HEK293T (cell line): ENCODE results near the gene CDHR2.

Experiments
- CTCF ChIA-PET: fragments of 350-600 bp; formaldehyde crosslinking; extraction: SDS; loops from one replicate; lab custom pipeline; 2021; ENCODE audit warnings: antibody characterized with exemption, inconsistent platforms; lab: Yijun Ruan, JAX
- POLR2A ChIA-PET: fragments of 350-600 bp; formaldehyde crosslinking; extraction: SDS; loops from one replicate; lab custom pipeline; 2020; ENCODE audit warnings: antibody characterized with exemption, inconsistent platforms; lab: Yijun Ruan, JAX
- DNase-seq: peaks from one replicate; pipeline ENCODE4 v3.0.0; 2012; ENCODE audit warnings: mixed read lengths; ENCODE audit errors: extremely low spot score
- ARNT ChIP-seq: fragments of 450-650 bp; IDR thresholded peaks from 2 replicates; pipeline ENCODE4 v1.6.1; 2017; ENCODE audit warnings: mild to moderate bottlenecking
- BHLHE40 ChIP-seq: fragments of 450-650 bp; IDR thresholded peaks from 2 replicates; pipeline ENCODE4 v1.6.1; 2016; ENCODE audit warnings: mild to moderate bottlenecking, moderate library complexity, borderline replicate concordance
- CTBP1 ChIP-seq: fragments of 450-650 bp; IDR thresholded peaks from 2 replicates; pipeline ENCODE4 v1.6.1; 2016; ENCODE audit warnings: borderline replicate concordance
- ELF4 ChIP-seq: fragments of 450-650 bp; IDR thresholded peaks from 2 replicates; pipeline ENCODE4 v1.6.1; 2017; ENCODE audit warnings: antibody characterized with exemption
- FOXA1 ChIP-seq: fragments of 450-650 bp; IDR thresholded peaks from 2 replicates; pipeline ENCODE4 v1.6.1; 2016; ENCODE audit warnings: mild to moderate bottlenecking
- FOXK2 ChIP-seq: fragments of 450-650 bp; IDR thresholded peaks from 2 replicates; pipeline ENCODE4 v1.6.1; 2016; ENCODE audit warnings: mild to moderate bottlenecking
- FOXM1 ChIP-seq: fragments of 450-650 bp; IDR thresholded peaks from 2 replicates; pipeline ENCODE4 v1.6.1; 2017; ENCODE audit warnings: mild to moderate bottlenecking, borderline replicate concordance
- HDGF ChIP-seq: fragments of 450-650 bp; IDR thresholded peaks from 2 replicates; pipeline ENCODE4 v1.6.1; 2017; ENCODE audit warnings: antibody characterized with exemption, borderline replicate concordance
- L3MBTL2 ChIP-seq: fragments of 450-650 bp; conservative IDR thresholded peaks from 2 replicates; pipeline ENCODE4 v1.6.1; 2016; ENCODE audit warnings: mild to moderate bottlenecking
- LEF1 ChIP-seq: fragments of 450-650 bp; IDR thresholded peaks from 2 replicates; pipeline ENCODE4 v1.6.1; 2017; ENCODE audit warnings: mild to moderate bottlenecking, borderline replicate concordance
- NFRKB ChIP-seq: fragments of 450-650 bp; IDR thresholded peaks from 2 replicates; pipeline ENCODE4 v1.6.1; 2016; ENCODE audit warnings: mild to moderate bottlenecking, moderate library complexity
- SP1 ChIP-seq: fragments of 450-650 bp; IDR thresholded peaks from 2 replicates; pipeline ENCODE4 v1.6.1; 2017
- SUZ12 ChIP-seq: fragments of 450-650 bp; IDR thresholded peaks from 2 replicates; pipeline ENCODE4 v1.6.1; 2016; ENCODE audit warnings: mild to moderate bottlenecking
- TARDBP ChIP-seq: fragments of 450-650 bp; IDR thresholded peaks from 2 replicates; pipeline ENCODE4 v1.6.1; 2016
- ZNF384 ChIP-seq: fragments of 450-650 bp; IDR thresholded peaks from 2 replicates; pipeline ENCODE4 v1.6.1; 2016
- TF ChIP-seq, protein P1 (sequence below): fragments of 450-650 bp; IDR thresholded peaks from 2 replicates; pipeline ENCODE4 v1.6.1; 2016

CDHR2 gene, protein sequence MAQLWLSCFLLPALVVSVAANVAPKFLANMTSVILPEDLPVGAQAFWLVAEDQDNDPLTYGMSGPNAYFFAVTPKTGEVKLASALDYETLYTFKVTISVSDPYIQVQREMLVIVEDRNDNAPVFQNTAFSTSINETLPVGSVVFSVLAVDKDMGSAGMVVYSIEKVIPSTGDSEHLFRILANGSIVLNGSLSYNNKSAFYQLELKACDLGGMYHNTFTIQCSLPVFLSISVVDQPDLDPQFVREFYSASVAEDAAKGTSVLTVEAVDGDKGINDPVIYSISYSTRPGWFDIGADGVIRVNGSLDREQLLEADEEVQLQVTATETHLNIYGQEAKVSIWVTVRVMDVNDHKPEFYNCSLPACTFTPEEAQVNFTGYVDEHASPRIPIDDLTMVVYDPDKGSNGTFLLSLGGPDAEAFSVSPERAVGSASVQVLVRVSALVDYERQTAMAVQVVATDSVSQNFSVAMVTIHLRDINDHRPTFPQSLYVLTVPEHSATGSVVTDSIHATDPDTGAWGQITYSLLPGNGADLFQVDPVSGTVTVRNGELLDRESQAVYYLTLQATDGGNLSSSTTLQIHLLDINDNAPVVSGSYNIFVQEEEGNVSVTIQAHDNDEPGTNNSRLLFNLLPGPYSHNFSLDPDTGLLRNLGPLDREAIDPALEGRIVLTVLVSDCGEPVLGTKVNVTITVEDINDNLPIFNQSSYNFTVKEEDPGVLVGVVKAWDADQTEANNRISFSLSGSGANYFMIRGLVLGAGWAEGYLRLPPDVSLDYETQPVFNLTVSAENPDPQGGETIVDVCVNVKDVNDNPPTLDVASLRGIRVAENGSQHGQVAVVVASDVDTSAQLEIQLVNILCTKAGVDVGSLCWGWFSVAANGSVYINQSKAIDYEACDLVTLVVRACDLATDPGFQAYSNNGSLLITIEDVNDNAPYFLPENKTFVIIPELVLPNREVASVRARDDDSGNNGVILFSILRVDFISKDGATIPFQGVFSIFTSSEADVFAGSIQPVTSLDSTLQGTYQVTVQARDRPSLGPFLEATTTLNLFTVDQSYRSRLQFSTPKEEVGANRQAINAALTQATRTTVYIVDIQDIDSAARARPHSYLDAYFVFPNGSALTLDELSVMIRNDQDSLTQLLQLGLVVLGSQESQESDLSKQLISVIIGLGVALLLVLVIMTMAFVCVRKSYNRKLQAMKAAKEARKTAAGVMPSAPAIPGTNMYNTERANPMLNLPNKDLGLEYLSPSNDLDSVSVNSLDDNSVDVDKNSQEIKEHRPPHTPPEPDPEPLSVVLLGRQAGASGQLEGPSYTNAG (N-terminal part only)

DNA sequence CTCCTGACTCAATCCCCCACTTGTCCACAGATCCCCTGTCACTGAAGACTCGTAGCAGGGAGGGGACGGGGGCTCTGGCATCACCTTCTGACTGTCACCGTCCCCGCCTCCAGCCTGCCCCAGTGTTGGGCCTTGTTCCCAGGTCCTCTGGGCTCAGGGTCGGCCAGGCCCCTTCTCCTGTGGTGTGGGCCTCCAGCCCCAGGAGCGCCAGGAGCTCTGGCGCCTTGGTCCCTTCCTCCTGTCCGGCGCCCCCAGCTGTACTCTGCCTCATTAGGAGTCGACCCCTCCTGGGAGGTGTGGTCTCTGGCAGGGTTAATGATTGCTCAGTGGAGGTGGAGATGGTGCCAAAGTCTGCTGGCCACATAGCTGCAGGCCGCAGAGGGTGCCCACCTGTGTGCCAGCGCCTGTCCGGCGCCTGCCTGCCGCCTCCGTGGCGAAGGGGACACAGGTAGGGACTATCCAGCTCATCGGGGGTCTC is at the start of gene CDHR2:
Gene CDHR2, plus strand, starts transcription at position 376 of the 478 bp plus-strand sequence. CDS start 16,011 bp downstream, outside the sequence.
- POLR2A ChIA-PET = interaction anchor here (1.2 kb wide), 1 partner anchor 11 kb away, joined by 4 read pairs; the partner anchor contains the start of gene RNF44
- no peak for TF ChIP-seq CTBP1
- TF ChIP-seq, protein P1, sequence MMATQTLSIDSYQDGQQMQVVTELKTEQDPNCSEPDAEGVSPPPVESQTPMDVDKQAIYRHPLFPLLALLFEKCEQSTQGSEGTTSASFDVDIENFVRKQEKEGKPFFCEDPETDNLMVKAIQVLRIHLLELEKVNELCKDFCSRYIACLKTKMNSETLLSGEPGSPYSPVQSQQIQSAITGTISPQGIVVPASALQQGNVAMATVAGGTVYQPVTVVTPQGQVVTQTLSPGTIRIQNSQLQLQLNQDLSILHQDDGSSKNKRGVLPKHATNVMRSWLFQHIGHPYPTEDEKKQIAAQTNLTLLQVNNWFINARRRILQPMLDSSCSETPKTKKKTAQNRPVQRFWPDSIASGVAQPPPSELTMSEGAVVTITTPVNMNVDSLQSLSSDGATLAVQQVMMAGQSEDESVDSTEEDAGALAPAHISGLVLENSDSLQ = no peak
- TF ChIP-seq LEF1 = no peak
- no peak for TF ChIP-seq ELF4
- no peak for TF ChIP-seq FOXA1
- no peak for TF ChIP-seq ZNF384
- no peak for TF ChIP-seq HDGF
- no peak for TF ChIP-seq FOXM1
- no peak for TF ChIP-seq TARDBP
- no peak for TF ChIP-seq ARNT
- no peak for TF ChIP-seq NFRKB
- TF ChIP-seq SP1 = no peak
- TF ChIP-seq L3MBTL2 = no peak
- no peak for TF ChIP-seq SUZ12
- CTCF ChIA-PET = interaction anchor here (0.6 kb wide), 1 partner anchor 153 kb away, joined by 3 read pairs; no protein-coding TSS in a partner anchor
- DNase-seq = no peak

DNA sequence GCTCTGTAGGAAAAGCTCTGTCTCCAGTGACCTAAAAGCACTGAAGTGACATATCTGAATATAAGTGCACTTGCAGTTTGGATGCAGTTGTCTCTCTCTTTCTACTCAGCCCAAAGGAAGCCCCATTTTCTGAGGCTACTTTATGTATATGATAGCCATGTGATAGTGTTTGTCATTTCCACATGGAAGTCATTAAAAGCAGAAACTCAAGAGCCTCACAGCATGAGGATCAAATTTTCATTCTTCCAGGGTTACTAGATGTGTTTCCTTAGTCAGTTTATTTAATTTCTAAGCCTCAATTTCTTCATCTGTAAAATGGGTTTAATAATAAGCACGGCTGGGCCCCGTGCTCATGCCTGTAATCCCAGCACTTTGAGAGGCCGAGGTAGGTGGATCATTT is 48.6 kb upstream of the CDHR2 start:
- CTCF ChIA-PET = no interaction called here
- POLR2A ChIA-PET = interaction anchor here (1.1 kb wide), 1 partner anchor 37 kb away, joined by 3 read pairs; the partner anchor contains the start of gene RNF44
- no peak for DNase-seq
- no peak for TF ChIP-seq FOXK2
- no peak for TF ChIP-seq ARNT
- no peak for TF ChIP-seq ELF4

- POLR2A ChIA-PET = no interaction called here
- CTCF ChIA-PET = no interaction called here
- TF ChIP-seq HDGF (no peak), NFRKB (no peak), L3MBTL2 (no peak), FOXM1 (no peak), FOXA1 (no peak), BHLHE40 (no peak), CTBP1 (no peak), SUZ12 (no peak), FOXK2 (no peak), ELF4 (no peak)
- TF ChIP-seq, protein P1 = no peak
- no peak for DNase-seq
These were observed 47.8 kb upstream of the CDHR2 start for GRCh38 chr5:176501333-176501732.

DNA sequence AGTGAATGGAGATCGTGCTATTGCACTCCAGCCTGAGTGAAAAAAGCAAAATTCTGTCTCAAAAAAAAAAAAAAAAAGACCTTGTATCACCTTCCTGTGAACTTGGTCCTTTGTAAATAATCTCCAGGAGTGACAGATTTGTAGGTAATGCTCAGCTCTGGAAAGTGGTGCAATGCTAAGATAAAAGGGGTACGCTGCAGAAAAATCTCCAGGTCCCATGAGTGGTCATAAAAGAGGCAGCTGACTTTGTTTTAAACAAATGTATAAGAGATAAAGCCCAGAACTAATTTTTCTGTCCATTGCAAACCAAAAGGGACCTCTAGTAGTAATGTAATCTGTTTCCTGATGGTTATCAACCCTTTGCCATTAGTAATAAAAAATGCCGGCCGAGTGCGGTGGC is 45.6 kb upstream of the CDHR2 start:
- ChIA-PET POLR2A (no interaction called here), CTCF (no interaction called here)
- DNase-seq = no peak
- TF ChIP-seq TARDBP = no peak
- TF ChIP-seq SP1 = no peak
- TF ChIP-seq LEF1 = no peak
- no peak for TF ChIP-seq ARNT
- no peak for TF ChIP-seq FOXA1
- TF ChIP-seq ZNF384 = no peak
- TF ChIP-seq L3MBTL2 = no peak
- no peak for TF ChIP-seq FOXK2
- TF ChIP-seq, protein P1 = no peak
- TF ChIP-seq BHLHE40 = no peak
- no peak for TF ChIP-seq NFRKB
- no peak for TF ChIP-seq CTBP1
- TF ChIP-seq FOXM1 = no peak
- no peak for TF ChIP-seq ELF4
- TF ChIP-seq SUZ12 = no peak
- TF ChIP-seq HDGF = no peak

GRCh38 chr5:176507911-176508310 is 41.2 kb upstream of the CDHR2 start:
- DNase-seq = no peak
- TF ChIP-seq, protein P1 = no peak
- ChIA-PET CTCF (no interaction called here), POLR2A (no interaction called here)
